GM12891 (cell line): ENCODE measurements around the gene LIPN.

ENCODE experiments used
- DNase-seq: peaks from one replicate; pipeline ENCODE4 v3.0.0; 2011; ENCODE audit warnings: low spot score; ENCODE audit not compliant: insufficient read length
- FAIRE-seq: peaks from 2 replicates; lab custom pipeline; 2011; peaks lifted over from hg19 to GRCh38; lab: Jason Lieb, UNC
- PAX5 ChIP-seq: IDR thresholded peaks from 2 replicates; pipeline ENCODE4 v1.6.1; 2011; ENCODE audit warnings: low read length, moderate library complexity, mild to moderate bottlenecking; ENCODE audit not compliant: insufficient read depth, severe bottlenecking
- POLR2A ChIP-seq: IDR thresholded peaks from 2 replicates; pipeline ENCODE4 v1.6.1; 2011; ENCODE audit warnings: low read depth, low read length, control low read depth
- POLR2AphosphoS5 ChIP-seq: IDR thresholded peaks from 2 replicates; pipeline ENCODE4 v1.6.1; 2011; ENCODE audit warnings: low read depth, low read length, control low read depth
- POU2F2 ChIP-seq: IDR thresholded peaks from 2 replicates; pipeline ENCODE4 v1.6.1; 2011; ENCODE audit warnings: low read depth, mild to moderate bottlenecking, control low read depth, low read length, moderate library complexity
- SPI1 ChIP-seq: IDR thresholded peaks from 2 replicates; pipeline ENCODE4 v1.6.1; 2011; ENCODE audit warnings: low read depth, low read length, control low read depth
- TAF1 ChIP-seq: IDR thresholded peaks from 2 replicates; pipeline ENCODE4 v1.6.1; 2011; ENCODE audit warnings: low read depth, low read length, control low read depth

Gene LIPN

GRCh38 chr10:88781206-88781605, 21.4 kb downstream of the LIPN start:
- TF ChIP-seq TAF1: no peak
- TF ChIP-seq SPI1: no peak
- TF ChIP-seq PAX5: no peak
- TF ChIP-seq POU2F2: no peak
- no peak for TF ChIP-seq POLR2A
- no peak for TF ChIP-seq POLR2AphosphoS5
- no peak for FAIRE-seq
- DNase-seq: no peak

- DNase-seq (no peak), FAIRE-seq (no peak)
- no peak for TF ChIP-seq POLR2A
- no peak for TF ChIP-seq TAF1
- no peak for TF ChIP-seq PAX5
- no peak for TF ChIP-seq POLR2AphosphoS5
- TF ChIP-seq SPI1: no peak
- no peak for TF ChIP-seq POU2F2
Observed at GRCh38 chr10:88782222-88782621, 22.4 kb downstream of the LIPN start.

GRCh38 chr10:88783724-88784123, 23.9 kb downstream of the LIPN start:
- no peak for TF ChIP-seq TAF1
- TF ChIP-seq POLR2AphosphoS5: no peak
- no peak for TF ChIP-seq SPI1
- TF ChIP-seq POU2F2: no peak
- no peak for TF ChIP-seq PAX5
- no peak for TF ChIP-seq POLR2A
- FAIRE-seq (no peak), DNase-seq (no peak)

GRCh38 chr10:88786032-88786770, 26.4 kb downstream of the LIPN start:
- DNase-seq (no peak), FAIRE-seq (no peak)
- TF ChIP-seq POU2F2 (no peak), SPI1 (no peak), TAF1 (no peak), PAX5 (no peak), POLR2AphosphoS5 (no peak), POLR2A (no peak)

- no peak for TF ChIP-seq POLR2A
- TF ChIP-seq TAF1: no peak
- no peak for TF ChIP-seq POU2F2
- TF ChIP-seq SPI1: no peak
- TF ChIP-seq POLR2AphosphoS5: no peak
- no peak for TF ChIP-seq PAX5
Observed at GRCh38 chr10:88787463-88787862, 27.6 kb downstream of the LIPN start.

GRCh38 chr10:88788924-88789323, 29.1 kb downstream of the LIPN start:
- DNase-seq (no peak), FAIRE-seq (no peak)
- no peak for TF ChIP-seq POLR2A
- no peak for TF ChIP-seq SPI1
- TF ChIP-seq POU2F2: no peak
- TF ChIP-seq POLR2AphosphoS5: no peak
- no peak for TF ChIP-seq PAX5
- no peak for TF ChIP-seq TAF1

More at GRCh38 chr10:88787463-88787862, 27.6 kb downstream of the LIPN start:
- DNase-seq (no peak), FAIRE-seq (no peak)

GRCh38 chr10:88791924-88792323, 32.1 kb downstream of the LIPN start:
- DNase-seq: no peak
- no peak for TF ChIP-seq POLR2AphosphoS5
- TF ChIP-seq TAF1: no peak
- no peak for TF ChIP-seq POLR2A
- no peak for TF ChIP-seq PAX5
- no peak for TF ChIP-seq POU2F2
- no peak for TF ChIP-seq SPI1
- no peak for FAIRE-seq

- DNase-seq (no peak), FAIRE-seq (peak; percentile 80)
- TF ChIP-seq POU2F2 (no peak), TAF1 (no peak), POLR2AphosphoS5 (no peak), POLR2A (no peak), SPI1 (no peak), PAX5 (no peak)
Observed at GRCh38 chr10:88792661-88793060, 32.8 kb downstream of the LIPN start.

GRCh38 chr10:88793712-88794299, 34.0 kb downstream of the LIPN start:
- TF ChIP-seq POLR2AphosphoS5 (no peak), POLR2A (no peak), SPI1 (no peak), PAX5 (no peak), POU2F2 (no peak), TAF1 (no peak)
- DNase-seq (no peak), FAIRE-seq (peak; percentile 16)

GRCh38 chr10:88794731-88795130, 34.9 kb downstream of the LIPN start:
- TF ChIP-seq POU2F2 (no peak), POLR2AphosphoS5 (no peak), PAX5 (no peak), TAF1 (no peak), POLR2A (no peak), SPI1 (no peak)
- DNase-seq (no peak), FAIRE-seq (no peak)
